ENCODE data around the gene OSMR. TPM values are rescaled to one million over a fixed set of nuclear protein-coding genes. Genes with fewer than 3 reads are reported as not detected.
"Not testable (repeated sequence)": the region's sequence is repeated elsewhere in the genome, so short reads cannot be mapped to it uniquely, and the experiment has no call there.

The OSMR gene
- total RNA-seq, 1 donor from 2014 or later: 61.6 TPM

GRCh38 chr5:38846379-38847011, 683 bp downstream of the OSMR start:
- intact Hi-C loops (cut with DNase I): no loop called here
- DNase-seq: no peak
- peaks cover 6% of the 10 kb centered on the region for H3K27me3 ChIP-seq (ENCODE audit: low read depth)
- peak overlapping the region; percentile 94 for H3K27ac ChIP-seq
- ATAC-seq: peak; percentile 40 to 52
- no peaks in the 10 kb centered on the region for H3K36me3 ChIP-seq
- no peaks in the 10 kb centered on the region for H3K9me3 ChIP-seq
- peaks cover 20% of the 10 kb centered on the region for H3K4me1 ChIP-seq
- no peak for TF ChIP-seq CTCF (IDR thresholded peaks at IDR 0.05)
- H3K4me3 ChIP-seq: peak overlapping the region; percentile 69

- TF ChIP-seq CTCF (IDR thresholded peaks at IDR 0.05): no peak
- intact Hi-C loops (cut with DNase I): no loop called here
- ATAC-seq: no peak
Observed at GRCh38 chr5:38847559-38848347, 1.9 kb downstream of the OSMR start.

GRCh38 chr5:38848637-38849036, 2.8 kb downstream of the OSMR start:
- ATAC-seq: no peak
- no peaks in the 10 kb centered on the region for H3K9me3 ChIP-seq
- intact Hi-C loops (cut with DNase I): no loop called here
- peaks cover 27% of the 10 kb centered on the region for H3K4me1 ChIP-seq
- DNase-seq: no peak
- TF ChIP-seq CTCF (IDR thresholded peaks at IDR 0.05): no peak
- H3K27me3 ChIP-seq (ENCODE audit: low read depth): peaks cover 6% of the 10 kb centered on the region
- H3K27ac ChIP-seq: no peak overlapping the region
- H3K36me3 ChIP-seq: no peaks in the 10 kb centered on the region
- peak overlapping the region; percentile 69 for H3K4me3 ChIP-seq

More at GRCh38 chr5:38847559-38848347, 1.9 kb downstream of the OSMR start:
- DNase-seq: no peak
- Histone ChIP-seq H3K4me1 (peaks cover 20% of the 10 kb centered on the region), H3K9me3 (no peaks in the 10 kb centered on the region), H3K4me3 (peak overlapping the region; percentile 69), H3K27ac (peak overlapping the region; percentile 94), H3K27me3 (ENCODE audit: low read depth) (peaks cover 6% of the 10 kb centered on the region), H3K36me3 (no peaks in the 10 kb centered on the region)

- H3K4me1 ChIP-seq: peaks cover 41% of the 10 kb centered on the region
Observed at GRCh38 chr5:38851640-38852039, 5.8 kb downstream of the OSMR start.

GRCh38 chr5:38853753-38854470, 8.1 kb downstream of the OSMR start:
- no peaks in the 10 kb centered on the region for H3K27me3 ChIP-seq (ENCODE audit: low read depth)
- no peaks in the 10 kb centered on the region for H3K9me3 ChIP-seq
- intact Hi-C loops (cut with DNase I): no loop called here
- no peak for TF ChIP-seq CTCF (IDR thresholded peaks at IDR 0.05)
- H3K4me1 ChIP-seq: peaks cover 24% of the 10 kb centered on the region
- H3K4me3 ChIP-seq: no peak overlapping the region
- no peaks in the 10 kb centered on the region for H3K36me3 ChIP-seq
- H3K27ac ChIP-seq: peak overlapping the region; percentile 66
- DNase-seq: no peak
- ATAC-seq: peak; percentile 90 to 94

More at GRCh38 chr5:38851640-38852039, 5.8 kb downstream of the OSMR start:
- ATAC-seq; H3K27me3 ChIP-seq (ENCODE audit: low read depth); H3K27ac ChIP-seq; H3K36me3 ChIP-seq; DNase-seq; H3K4me3 ChIP-seq; H3K9me3 ChIP-seq; intact Hi-C loops (cut with DNase I): not testable (repeated sequence)
